ENCODE results near the gene OR4C6.
A peak's percentile ranks its signal among the peaks of the same experiment; 100 is the strongest.

OR4C6 gene

GRCh38 chr11:55658608-55659007, 3.4 kb upstream of the OR4C6 start:
- no peak for TF ChIP-seq CTCF (IDR thresholded peaks at IDR 0.05; ENCODE audit: insufficient read depth, low read depth, low read length, missing control alignments)
- DNase-seq (ENCODE audit: low read depth) = no peak
- no peak overlapping the region for H3K4me3 ChIP-seq (ENCODE audit: low read length)

DNA sequence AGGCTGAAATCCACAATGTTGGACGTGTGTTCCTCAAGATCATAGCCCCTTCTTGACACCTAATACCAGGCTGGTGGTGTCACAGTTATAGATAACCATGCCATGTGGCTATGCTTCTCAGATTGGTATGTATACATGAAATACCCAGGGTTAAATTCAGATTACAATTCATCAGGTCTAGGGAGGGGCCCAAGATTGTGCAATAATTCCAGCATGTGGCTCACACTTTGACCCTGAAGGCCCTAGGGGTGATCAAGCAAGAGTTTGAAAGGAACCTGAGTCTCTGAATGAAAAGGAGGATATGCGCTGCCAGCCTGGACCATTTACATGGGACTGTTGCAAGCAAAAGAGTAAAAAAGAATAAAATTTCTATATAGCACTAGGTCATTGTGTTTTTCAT, 7.4 kb downstream of the OR4C6 start:
- no peak for DNase-seq (ENCODE audit: low read depth)
- TF ChIP-seq CTCF (IDR thresholded peaks at IDR 0.05; ENCODE audit: insufficient read depth, low read depth, low read length, missing control alignments) = no peak
- H3K4me3 ChIP-seq (ENCODE audit: low read length) = no peak overlapping the region

GRCh38 chr11:55673860-55674259, 11.9 kb downstream of the OR4C6 start:
- no peak for DNase-seq (ENCODE audit: low read depth)
- no peak overlapping the region for H3K4me3 ChIP-seq (ENCODE audit: low read length)
- TF ChIP-seq CTCF (IDR thresholded peaks at IDR 0.05; ENCODE audit: insufficient read depth, low read depth, low read length, missing control alignments) = no peak

DNA sequence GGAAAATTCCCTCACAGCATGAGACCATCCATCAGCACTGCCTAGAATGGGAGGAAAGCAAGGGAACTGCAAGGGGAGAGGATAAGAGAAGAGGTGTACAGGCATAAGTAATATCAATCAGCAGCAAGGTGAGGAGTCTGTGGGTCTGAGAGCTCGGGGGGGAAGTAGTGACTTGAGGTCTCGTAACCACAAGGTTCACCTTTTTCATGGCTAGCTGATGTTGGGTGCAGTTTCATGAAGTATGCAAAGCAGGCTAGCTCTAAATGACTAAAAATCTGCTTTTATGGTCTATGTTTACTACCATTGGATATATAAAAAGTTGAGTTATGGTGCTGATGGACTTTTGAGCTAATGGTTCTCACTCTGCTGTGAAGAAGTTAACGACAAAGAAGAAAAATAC, 35.8 kb downstream of the OR4C6 start:
- H3K4me3 ChIP-seq (ENCODE audit: low read length) = no peak overlapping the region
- DNase-seq (ENCODE audit: low read depth) = no peak
- no peak for TF ChIP-seq CTCF (IDR thresholded peaks at IDR 0.05; ENCODE audit: insufficient read depth, low read depth, low read length, missing control alignments)

DNA sequence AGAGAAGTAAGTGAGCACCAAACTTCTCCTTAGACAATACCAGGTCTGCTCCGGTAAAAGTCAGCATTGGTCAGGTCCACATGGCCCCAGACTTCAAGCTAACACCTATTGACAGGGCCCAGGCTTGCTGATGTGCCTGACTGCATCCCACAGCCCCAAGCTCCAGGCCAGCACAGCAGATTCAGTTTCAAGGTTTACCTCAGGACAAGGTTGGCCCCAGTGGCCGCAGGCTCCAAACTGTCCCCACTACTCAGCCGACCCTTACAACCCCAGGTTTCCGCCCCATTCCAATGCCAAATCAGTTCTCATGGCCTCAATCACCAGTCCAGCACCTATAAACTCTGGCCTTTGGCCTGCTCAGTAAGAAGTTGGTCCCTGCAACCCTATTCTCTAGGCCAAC, 39.4 kb downstream of the OR4C6 start:
- no peak for TF ChIP-seq CTCF (IDR thresholded peaks at IDR 0.05; ENCODE audit: insufficient read depth, low read depth, low read length, missing control alignments)
- no peak overlapping the region for H3K4me3 ChIP-seq (ENCODE audit: low read length)
- DNase-seq (ENCODE audit: low read depth) = no peak

- peak; percentile 62 for DNase-seq (ENCODE audit: low read depth)
- H3K4me3 ChIP-seq (ENCODE audit: low read length) = no peak overlapping the region
- peak; percentile 47 for TF ChIP-seq CTCF (IDR thresholded peaks at IDR 0.05; ENCODE audit: insufficient read depth, low read depth, low read length, missing control alignments)
These were observed 45.0 kb downstream of the OR4C6 start for GRCh38 chr11:55707029-55707428.

GRCh38 chr11:55714982-55715888, 53.2 kb downstream of the OR4C6 start:
- TF ChIP-seq CTCF (IDR thresholded peaks at IDR 0.05; ENCODE audit: insufficient read depth, low read depth, low read length, missing control alignments) = peak; percentile 10
- H3K4me3 ChIP-seq (ENCODE audit: low read length) = no peak overlapping the region
- DNase-seq (ENCODE audit: low read depth) = no peak

Measured in epithelial cell of esophagus (primary cell).